Thyroid gland (tissue), 4 donors: ENCODE results near the gene NCOR1. TPM values are rescaled to one million over a fixed set of nuclear protein-coding genes. Genes with fewer than 3 reads are reported as not detected.

ENCODE experiments used
- DNase-seq, 2 donors: peaks; one replicate each; pipeline ENCODE4 v3.0.0-alpha.2; 2019
- H3K27ac ChIP-seq, 3 donors: fragments of 200-600 bp; sonication (generic); 1 replicate in 2 of 3; 2 replicates in 1 of 3; pipeline ENCODE4 v1.5.1; 2016 to 2019; ENCODE audit warnings: mild to moderate bottlenecking in 1 of 3, moderate library complexity in 1 of 3
- H3K27me3 ChIP-seq: fragments of 200-600 bp; sonication (generic); one replicate; pipeline ENCODE4 v1.5.1; 2019
- H3K36me3 ChIP-seq, 2 donors: fragments of 200-600 bp; sonication (generic); one replicate each; pipeline ENCODE4 v1.5.1; 2016 to 2019
- H3K4me1 ChIP-seq, 2 donors: fragments of 200-600 bp; sonication (generic); one replicate each; pipeline ENCODE4 v1.5.1; 2017 to 2019
- H3K4me3 ChIP-seq, 3 donors: fragments of 200-600 bp; sonication (generic); replicated peaks in 1 of 3; 1 replicate in 2 of 3; 2 replicates in 1 of 3; pipeline ENCODE4 v1.5.1; 2016; ENCODE audit warnings: mild to moderate bottlenecking in 1 of 3
- H3K9me3 ChIP-seq: fragments of 200-600 bp; sonication (generic); one replicate; pipeline ENCODE4 v1.5.1; 2017
- POLR2A ChIP-seq, 2 donors: fragments of 450-650 bp; IDR thresholded peaks; one replicate each; pipeline ENCODE4 v1.6.1; 2017; ENCODE audit warnings: antibody characterized with exemption in 2 of 2, mild to moderate bottlenecking in 2 of 2, moderate library complexity in 1 of 2
- WGBS, 2 donors: methylation state at CpG; one replicate each; pipeline ENCODE4 v1.1.5; 2017; 5-methylcytosine and 5-hydroxymethylcytosine counted together
- intact Hi-C: fragments of 100-400 bp; cut with DNase I; formaldehyde crosslinking; loops from one replicate; pipeline ENCODE4 v1.15.1; 2023
- total RNA-seq, 4 donors: library from RNA; depleted of rRNA; stranded (reverse); fragments of >200 nt; gene quantifications; one replicate each; pipeline ENCODE4 v1.2.3, GENCODE V29; 2016
- TF ChIP-seq, protein P1 (sequence below), 6 experiments: fragments of 200-600 bp in 3 of 6; fragments of 450-650 bp in 3 of 6; sonication (generic) in 3 of 6; IDR thresholded peaks; one replicate each; pipeline ENCODE4 v1.5.1; 2016 to 2019; ENCODE audit warnings: antibody characterized with exemption in 6 of 6, mild to moderate bottlenecking in 2 of 6, inconsistent platforms in 1 of 6, moderate library complexity in 1 of 6

The NCOR1 gene
- total RNA-seq, 4 donors from 2014 or later, result 141 to 206 (median 204) TPM

DNA sequence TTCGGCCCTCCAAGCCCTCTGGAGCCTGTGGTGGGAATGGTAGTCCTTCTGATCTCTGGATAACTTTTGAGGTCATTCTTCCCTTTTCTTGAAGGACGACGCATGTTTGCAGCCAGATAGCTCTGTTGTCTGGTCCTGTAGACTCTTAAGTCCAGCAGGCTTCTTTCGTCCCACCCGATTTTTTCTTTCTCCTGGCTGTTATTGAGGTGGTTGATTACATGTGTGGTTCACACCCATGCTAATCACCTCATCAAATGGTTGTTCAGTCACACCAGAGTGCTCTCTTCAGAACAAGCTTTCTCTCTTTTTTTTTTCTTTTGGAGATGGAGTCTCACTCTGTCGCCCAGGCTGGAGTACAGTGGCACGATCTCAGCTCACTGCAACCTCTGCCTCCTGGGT, 32.3 kb upstream of the NCOR1 start:
- Histone ChIP-seq H3K27ac (no peak overlapping the region), H3K4me3 (no peak overlapping the region), H3K36me3 (no peaks in the 10 kb centered on the region), H3K4me1 (no peaks in the 10 kb centered on the region), H3K27me3 (no peaks in the 10 kb centered on the region), H3K9me3 (no peaks in the 10 kb centered on the region)
- 95 to 97% methylated on average over 7 of the region's 7 CpGs for WGBS, 2 donors
- intact Hi-C loops, result no loop called here
- no peak for DNase-seq
- TF ChIP-seq POLR2A (IDR thresholded peaks at IDR 0.05), result no peak
- TF ChIP-seq, protein P1, sequence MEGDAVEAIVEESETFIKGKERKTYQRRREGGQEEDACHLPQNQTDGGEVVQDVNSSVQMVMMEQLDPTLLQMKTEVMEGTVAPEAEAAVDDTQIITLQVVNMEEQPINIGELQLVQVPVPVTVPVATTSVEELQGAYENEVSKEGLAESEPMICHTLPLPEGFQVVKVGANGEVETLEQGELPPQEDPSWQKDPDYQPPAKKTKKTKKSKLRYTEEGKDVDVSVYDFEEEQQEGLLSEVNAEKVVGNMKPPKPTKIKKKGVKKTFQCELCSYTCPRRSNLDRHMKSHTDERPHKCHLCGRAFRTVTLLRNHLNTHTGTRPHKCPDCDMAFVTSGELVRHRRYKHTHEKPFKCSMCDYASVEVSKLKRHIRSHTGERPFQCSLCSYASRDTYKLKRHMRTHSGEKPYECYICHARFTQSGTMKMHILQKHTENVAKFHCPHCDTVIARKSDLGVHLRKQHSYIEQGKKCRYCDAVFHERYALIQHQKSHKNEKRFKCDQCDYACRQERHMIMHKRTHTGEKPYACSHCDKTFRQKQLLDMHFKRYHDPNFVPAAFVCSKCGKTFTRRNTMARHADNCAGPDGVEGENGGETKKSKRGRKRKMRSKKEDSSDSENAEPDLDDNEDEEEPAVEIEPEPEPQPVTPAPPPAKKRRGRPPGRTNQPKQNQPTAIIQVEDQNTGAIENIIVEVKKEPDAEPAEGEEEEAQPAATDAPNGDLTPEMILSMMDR (IDR thresholded peaks at IDR 0.05), result no peak

DNA sequence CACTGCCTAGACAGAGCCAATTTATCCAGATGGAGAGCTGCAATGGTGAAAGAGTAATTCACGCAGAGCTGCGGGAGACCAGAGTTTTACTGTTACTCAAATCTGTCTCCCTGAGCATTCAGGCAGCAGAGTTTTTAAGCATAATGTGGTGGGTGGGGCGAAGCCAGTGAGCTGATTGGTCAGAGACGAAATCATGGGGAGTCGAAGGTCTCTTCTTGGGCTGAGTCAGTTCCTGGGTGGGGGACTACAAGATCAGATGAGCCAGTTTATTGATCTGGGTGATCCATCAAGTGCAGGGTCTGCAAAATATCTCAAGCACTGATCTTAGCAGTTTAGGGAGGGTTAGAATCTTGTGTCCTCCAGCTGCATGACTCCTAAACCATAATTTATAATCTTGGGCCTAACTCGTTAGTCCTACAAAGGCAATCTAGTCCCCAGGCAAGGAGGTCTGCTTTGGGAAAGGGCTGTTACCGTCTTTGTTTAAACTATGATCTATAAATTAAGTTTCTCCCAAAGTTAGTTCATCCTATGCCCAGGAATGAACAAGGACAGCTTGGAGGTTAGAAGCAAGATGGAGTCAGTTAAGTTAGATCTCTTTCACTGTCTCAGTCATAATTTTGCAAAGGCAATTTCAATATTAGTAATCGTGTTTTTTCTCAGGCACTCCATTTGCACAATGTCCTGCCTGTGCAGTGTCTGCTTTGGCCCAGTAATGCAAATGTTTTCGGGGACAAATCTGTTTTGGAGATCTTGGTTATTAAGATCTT, 28.6 kb upstream of the NCOR1 start:
- H3K36me3 ChIP-seq, result no peaks in the 10 kb centered on the region
- H3K4me1 ChIP-seq, result no peaks in the 10 kb centered on the region
- no peaks in the 10 kb centered on the region for H3K27me3 ChIP-seq
- H3K4me3 ChIP-seq, result no peak overlapping the region
- TF ChIP-seq POLR2A (IDR thresholded peaks at IDR 0.05), result no peak
- TF ChIP-seq, protein P1 (IDR thresholded peaks at IDR 0.05), result no peak
- intact Hi-C loops, result no loop called here
- DNase-seq, result no peak
- H3K9me3 ChIP-seq, result no peaks in the 10 kb centered on the region
- 91 to 93% methylated on average over 9 of the region's 9 CpGs for WGBS, 2 donors
- no peak overlapping the region for H3K27ac ChIP-seq

DNA sequence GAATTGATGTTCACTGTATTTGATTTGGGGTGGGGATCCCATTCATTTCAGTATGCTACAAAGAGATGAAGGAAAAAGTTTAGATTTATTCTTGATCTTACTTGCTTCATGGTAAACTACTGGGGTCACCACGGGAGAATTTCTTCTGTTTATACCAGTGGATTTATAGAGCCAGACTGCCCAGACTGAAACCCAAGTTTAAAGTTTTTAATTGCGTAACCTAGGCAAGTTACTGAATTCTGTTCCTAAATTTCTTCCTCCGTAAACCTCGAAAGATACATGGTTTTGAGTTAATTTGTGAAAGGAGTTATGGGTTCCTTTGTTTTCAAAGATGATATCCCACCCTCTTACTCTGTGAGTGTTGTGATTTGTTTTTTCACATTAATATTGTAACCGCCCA, 28.1 kb upstream of the NCOR1 start:
- TF ChIP-seq, protein P1 (IDR thresholded peaks at IDR 0.05), result no peak
- no peak for TF ChIP-seq POLR2A (IDR thresholded peaks at IDR 0.05)
- H3K4me3 ChIP-seq, result no peak overlapping the region
- intact Hi-C loops, result no loop called here
- H3K27me3 ChIP-seq, result no peaks in the 10 kb centered on the region
- no peaks in the 10 kb centered on the region for H3K9me3 ChIP-seq
- WGBS, 2 donors, result 94 to 96% methylated on average over 5 of the region's 5 CpGs
- no peak for DNase-seq
- H3K27ac ChIP-seq, result no peak overlapping the region
- no peaks in the 10 kb centered on the region for H3K4me1 ChIP-seq
- H3K36me3 ChIP-seq, result no peaks in the 10 kb centered on the region

DNA sequence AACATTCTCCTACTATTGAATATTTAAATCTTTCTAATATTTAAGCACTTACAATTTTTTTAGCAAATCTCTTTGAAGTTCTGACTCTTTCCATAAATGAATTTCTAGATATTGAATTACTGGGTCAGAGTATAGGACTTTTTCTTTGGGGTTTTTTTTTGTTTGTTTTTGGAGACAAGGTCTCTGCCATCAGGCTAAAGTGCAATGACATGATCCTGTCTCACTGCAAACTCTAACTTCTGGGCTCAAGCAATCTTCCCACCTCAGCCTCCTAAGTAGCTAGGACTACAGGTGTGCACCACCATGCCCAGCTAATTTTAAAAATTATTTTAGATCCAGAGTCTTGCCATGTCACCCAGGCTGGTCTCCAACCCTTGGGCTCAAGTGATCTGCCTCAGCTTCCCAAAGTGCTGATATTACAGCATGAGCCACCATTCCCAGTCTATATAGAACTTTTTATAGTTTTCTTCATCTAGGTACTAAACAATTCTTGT, 26.6 kb upstream of the NCOR1 start:
- no peaks in the 10 kb centered on the region for H3K4me1 ChIP-seq
- no peaks in the 10 kb centered on the region for H3K9me3 ChIP-seq
- no peaks in the 10 kb centered on the region for H3K27me3 ChIP-seq
- TF ChIP-seq, protein P1 (IDR thresholded peaks at IDR 0.05), result no peak
- TF ChIP-seq POLR2A (IDR thresholded peaks at IDR 0.05), result no peak
- H3K27ac ChIP-seq, result no peak overlapping the region
- H3K36me3 ChIP-seq, result no peaks in the 10 kb centered on the region
- no peak overlapping the region for H3K4me3 ChIP-seq
- no peak for DNase-seq
- intact Hi-C loops, result no loop called here

DNA sequence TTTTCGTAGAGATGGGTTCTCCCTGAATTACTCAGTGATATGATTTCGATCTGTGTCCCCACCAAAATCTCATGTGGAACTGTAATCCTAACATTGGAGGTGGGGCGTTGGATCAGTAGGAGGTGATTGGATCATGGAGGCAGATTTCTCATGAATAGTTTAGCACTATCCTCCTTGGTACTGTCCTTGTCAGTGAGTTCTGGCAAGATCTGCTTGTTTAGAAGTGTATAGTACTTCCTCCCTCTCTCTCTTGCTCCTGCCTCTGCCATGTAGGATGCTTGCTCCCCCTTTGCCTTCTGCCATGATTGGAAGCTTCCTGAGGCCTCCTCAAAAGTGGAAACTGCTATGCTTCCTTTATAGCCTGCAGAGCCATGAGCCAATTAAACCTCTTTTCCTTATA, 24.6 kb upstream of the NCOR1 start:
- H3K36me3 ChIP-seq, result no peaks in the 10 kb centered on the region
- H3K4me1 ChIP-seq, result no peaks in the 10 kb centered on the region
- TF ChIP-seq, protein P1 (IDR thresholded peaks at IDR 0.05), result no peak
- no peak for TF ChIP-seq POLR2A (IDR thresholded peaks at IDR 0.05)
- intact Hi-C loops, result no loop called here
- no peak overlapping the region for H3K4me3 ChIP-seq
- WGBS, 2 donors, result 96 to 98% methylated on average over 3 of the region's 3 CpGs
- DNase-seq, result no peak
- H3K27ac ChIP-seq, result no peak overlapping the region
- no peaks in the 10 kb centered on the region for H3K9me3 ChIP-seq
- no peaks in the 10 kb centered on the region for H3K27me3 ChIP-seq
